ENCODE results near the gene PCDHGA11.

- TF ChIP-seq RAD21 (IDR thresholded peaks at IDR 0.05; ENCODE audit: low read length) = no peak
- TF ChIP-seq, protein P1, sequence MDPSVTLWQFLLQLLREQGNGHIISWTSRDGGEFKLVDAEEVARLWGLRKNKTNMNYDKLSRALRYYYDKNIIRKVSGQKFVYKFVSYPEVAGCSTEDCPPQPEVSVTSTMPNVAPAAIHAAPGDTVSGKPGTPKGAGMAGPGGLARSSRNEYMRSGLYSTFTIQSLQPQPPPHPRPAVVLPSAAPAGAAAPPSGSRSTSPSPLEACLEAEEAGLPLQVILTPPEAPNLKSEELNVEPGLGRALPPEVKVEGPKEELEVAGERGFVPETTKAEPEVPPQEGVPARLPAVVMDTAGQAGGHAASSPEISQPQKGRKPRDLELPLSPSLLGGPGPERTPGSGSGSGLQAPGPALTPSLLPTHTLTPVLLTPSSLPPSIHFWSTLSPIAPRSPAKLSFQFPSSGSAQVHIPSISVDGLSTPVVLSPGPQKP (IDR thresholded peaks at IDR 0.05; ENCODE audit: borderline replicate concordance, low read depth, low read length) = no peak
These were observed 37.5 kb upstream of the PCDHGA11 start for GRCh38 chr5:141383345-141383744.
